Heart left ventricle (tissue), 13 donors: ENCODE data around the gene ARMC2.

Source experiments
- POLR2A ChIP-seq, 2 donors: fragments of 450-650 bp; IDR thresholded peaks; one replicate each; pipeline ENCODE4 v1.6.1; 2017; ENCODE audit warnings: antibody characterized with exemption in 2 of 2, mild to moderate bottlenecking in 2 of 2, moderate library complexity in 2 of 2
- TF ChIP-seq, protein P1 (sequence below), 12 donors: fragments of 200-600 bp; sonication (generic) in 4 of 12; IDR thresholded peaks; one replicate each; pipeline versions ENCODE4 v1.5.0 to v1.8.0; 2018 to 2022; ENCODE audit warnings: antibody characterized with exemption in 12 of 12, mild to moderate bottlenecking in 5 of 12
- donor health status: ischemic (EF 13 %, LVEDD 7.1; RV severe dilation, severe dysfunction).
- donor health status: DM: no; HTN: yes; CAD: no.
- donor health status: DM: no; HTN: no; CAD: no.
- donor health status: ischemic (EF 25% LVEDD 6.9; RV normal size, moderate dysfunction).
- donor health status: ischemic (EF 25% LVEDD 5.7; RV mildly dilated, moderate dysfunction).
- donor health status: ischemic (EF 35%, LVEDD 5.7; RV mildly dilated, moderate dysfunction).
- donor health status: nonischemic (EF 11% LVEDD 7.7; RV severe dilation, severe dysfunction).
- donor health status: DM: yes; HTN: yes; CAD: no.
- donor health status: PGD.
- donor health status: ischemic (EF 29% LVEDD 5.4; RV normal size, mild dysfunction).
- donor health status: nonischemic (EF 23%, LVEDD 6.1; RV moderate dilation, normal function).

DNA sequence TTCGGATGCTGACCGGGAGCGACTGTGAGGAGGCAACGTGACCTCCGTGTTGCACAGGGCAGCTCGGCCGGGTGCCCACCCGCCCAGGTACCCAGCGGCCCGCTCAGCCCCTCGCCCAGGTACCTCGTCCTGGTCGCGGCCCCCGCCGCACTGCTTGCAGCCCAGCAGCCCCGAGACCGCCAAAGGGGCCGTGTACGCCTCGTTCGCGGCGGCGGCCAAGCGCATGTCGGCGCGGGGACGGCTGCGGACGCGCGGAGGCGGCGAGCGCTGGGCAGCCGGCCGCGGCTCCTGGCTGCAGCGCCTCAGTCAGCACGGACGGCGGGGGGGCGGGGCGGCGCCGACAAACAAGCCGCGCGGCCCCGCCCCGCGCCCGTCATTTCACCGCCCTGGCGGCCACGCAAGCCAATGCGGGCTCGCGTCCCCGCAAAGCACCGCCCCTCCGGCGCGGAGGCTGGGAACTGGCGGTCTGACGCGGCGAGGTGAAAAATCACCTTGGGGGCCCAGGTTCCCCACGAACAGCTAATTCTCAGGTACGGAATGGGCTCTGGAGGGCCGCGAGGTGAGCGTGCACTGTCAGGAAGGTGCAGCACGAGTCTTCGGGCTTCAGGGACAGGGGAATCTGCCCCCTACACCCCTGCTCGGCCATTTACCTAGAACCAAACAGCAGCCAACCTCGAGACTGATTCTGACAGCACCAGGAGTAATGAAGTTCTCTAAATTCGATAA, 161.2 kb downstream of the ARMC2 start:
- TF ChIP-seq, protein P1, sequence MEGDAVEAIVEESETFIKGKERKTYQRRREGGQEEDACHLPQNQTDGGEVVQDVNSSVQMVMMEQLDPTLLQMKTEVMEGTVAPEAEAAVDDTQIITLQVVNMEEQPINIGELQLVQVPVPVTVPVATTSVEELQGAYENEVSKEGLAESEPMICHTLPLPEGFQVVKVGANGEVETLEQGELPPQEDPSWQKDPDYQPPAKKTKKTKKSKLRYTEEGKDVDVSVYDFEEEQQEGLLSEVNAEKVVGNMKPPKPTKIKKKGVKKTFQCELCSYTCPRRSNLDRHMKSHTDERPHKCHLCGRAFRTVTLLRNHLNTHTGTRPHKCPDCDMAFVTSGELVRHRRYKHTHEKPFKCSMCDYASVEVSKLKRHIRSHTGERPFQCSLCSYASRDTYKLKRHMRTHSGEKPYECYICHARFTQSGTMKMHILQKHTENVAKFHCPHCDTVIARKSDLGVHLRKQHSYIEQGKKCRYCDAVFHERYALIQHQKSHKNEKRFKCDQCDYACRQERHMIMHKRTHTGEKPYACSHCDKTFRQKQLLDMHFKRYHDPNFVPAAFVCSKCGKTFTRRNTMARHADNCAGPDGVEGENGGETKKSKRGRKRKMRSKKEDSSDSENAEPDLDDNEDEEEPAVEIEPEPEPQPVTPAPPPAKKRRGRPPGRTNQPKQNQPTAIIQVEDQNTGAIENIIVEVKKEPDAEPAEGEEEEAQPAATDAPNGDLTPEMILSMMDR (IDR thresholded peaks at IDR 0.05): peak in 9 of 12 donors; percentile 8 to 50 (median 29)
- peak; percentile 73 to 96 for TF ChIP-seq POLR2A (IDR thresholded peaks at IDR 0.05)
